ENCODE data around the gene CCDC90B.

The CCDC90B gene

DNA sequence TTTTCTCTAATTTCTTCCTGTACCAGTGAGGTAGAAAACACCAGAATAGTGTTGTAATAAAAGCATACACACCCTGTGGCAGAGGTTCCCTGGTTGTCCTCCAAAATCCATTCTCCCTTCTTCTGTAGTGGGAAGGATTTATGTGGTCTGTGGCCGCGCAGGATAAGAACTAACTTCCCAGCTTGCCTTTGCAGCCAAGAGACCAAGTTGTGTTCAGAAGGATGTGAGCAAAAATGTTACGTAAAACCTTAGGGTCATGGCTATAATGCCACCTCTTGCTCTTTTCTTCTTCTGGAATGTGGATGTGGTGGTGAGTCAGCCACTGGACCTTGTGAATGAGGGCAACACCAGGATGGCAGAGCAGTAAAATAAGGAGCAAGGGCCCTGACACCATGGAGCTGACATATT is 28.4 kb downstream of the CCDC90B start:
- ChIA-PET POLR2A (no interaction called here), CTCF (interaction anchor here (1.1 to 1.3 kb wide), 2 partner anchors 482 to 562 kb away, joined by 3 read pairs; no protein-coding TSS in a partner anchor)
- Histone ChIP-seq H3K9me3 (ENCODE audit: control insufficient read depth, insufficient read depth, low read depth, low read length) (no peaks in the 10 kb centered on the region), H3K4me3 (ENCODE audit: low read depth, low read length) (no peak overlapping the region), H3K36me3 (ENCODE audit: control insufficient read depth in 2 of 2, insufficient read depth in 1 of 2, low read length in 2 of 2) (peaks cover 0 to 38% of the 10 kb centered on the region in 2 experiments; a peak in 1 of 3 replicates), H3K4me1 (ENCODE audit: control insufficient read depth, insufficient read depth, low read length) (no peaks in the 10 kb centered on the region), H3K27ac (ENCODE audit: extremely low read depth, low read depth, low read length) (no peak overlapping the region)
- TF ChIP-seq HOXA7 (CRISPR knock-in tag; IDR thresholded peaks at IDR 0.05; ENCODE audit: borderline replicate concordance) (no peak), ZBTB1 (tag by site-specific recombination; IDR thresholded peaks at IDR 0.05) (no peak), ZNF664 (tag by site-specific recombination; IDR thresholded peaks at IDR 0.05) (no peak), ZNF555 (tag by site-specific recombination; conservative IDR thresholded peaks at IDR 0.05) (no peak), ZNF629 (tag by site-specific recombination; IDR thresholded peaks at IDR 0.05) (no peak), ZNF366 (tag by site-specific recombination; conservative IDR thresholded peaks at IDR 0.05) (no peak), ZNF544 (tag by site-specific recombination; IDR thresholded peaks at IDR 0.05) (no peak), ZNF600 (tag by site-specific recombination; IDR thresholded peaks at IDR 0.05) (no peak), ZNF768 (tag by site-specific recombination; IDR thresholded peaks at IDR 0.05) (no peak), ZNF785 (tag by site-specific recombination; IDR thresholded peaks at IDR 0.05) (no peak), KLF16 (tag by site-specific recombination; IDR thresholded peaks at IDR 0.05) (no peak), ZNF274 (IDR thresholded peaks at IDR 0.05; ENCODE audit: low read length) (no peak), ZNF274 (tag by site-specific recombination; IDR thresholded peaks at IDR 0.05; ENCODE audit: borderline replicate concordance) (no peak), SETDB1 (IDR thresholded peaks at IDR 0.05; ENCODE audit: insufficient read length, low read length) (no peak)
- TF ChIP-seq, protein P1, sequence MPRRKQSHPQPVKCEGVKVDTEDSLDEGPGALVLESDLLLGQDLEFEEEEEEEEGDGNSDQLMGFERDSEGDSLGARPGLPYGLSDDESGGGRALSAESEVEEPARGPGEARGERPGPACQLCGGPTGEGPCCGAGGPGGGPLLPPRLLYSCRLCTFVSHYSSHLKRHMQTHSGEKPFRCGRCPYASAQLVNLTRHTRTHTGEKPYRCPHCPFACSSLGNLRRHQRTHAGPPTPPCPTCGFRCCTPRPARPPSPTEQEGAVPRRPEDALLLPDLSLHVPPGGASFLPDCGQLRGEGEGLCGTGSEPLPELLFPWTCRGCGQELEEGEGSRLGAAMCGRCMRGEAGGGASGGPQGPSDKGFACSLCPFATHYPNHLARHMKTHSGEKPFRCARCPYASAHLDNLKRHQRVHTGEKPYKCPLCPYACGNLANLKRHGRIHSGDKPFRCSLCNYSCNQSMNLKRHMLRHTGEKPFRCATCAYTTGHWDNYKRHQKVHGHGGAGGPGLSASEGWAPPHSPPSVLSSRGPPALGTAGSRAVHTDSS (tag by site-specific recombination; IDR thresholded peaks at IDR 0.05): no peak

DNA sequence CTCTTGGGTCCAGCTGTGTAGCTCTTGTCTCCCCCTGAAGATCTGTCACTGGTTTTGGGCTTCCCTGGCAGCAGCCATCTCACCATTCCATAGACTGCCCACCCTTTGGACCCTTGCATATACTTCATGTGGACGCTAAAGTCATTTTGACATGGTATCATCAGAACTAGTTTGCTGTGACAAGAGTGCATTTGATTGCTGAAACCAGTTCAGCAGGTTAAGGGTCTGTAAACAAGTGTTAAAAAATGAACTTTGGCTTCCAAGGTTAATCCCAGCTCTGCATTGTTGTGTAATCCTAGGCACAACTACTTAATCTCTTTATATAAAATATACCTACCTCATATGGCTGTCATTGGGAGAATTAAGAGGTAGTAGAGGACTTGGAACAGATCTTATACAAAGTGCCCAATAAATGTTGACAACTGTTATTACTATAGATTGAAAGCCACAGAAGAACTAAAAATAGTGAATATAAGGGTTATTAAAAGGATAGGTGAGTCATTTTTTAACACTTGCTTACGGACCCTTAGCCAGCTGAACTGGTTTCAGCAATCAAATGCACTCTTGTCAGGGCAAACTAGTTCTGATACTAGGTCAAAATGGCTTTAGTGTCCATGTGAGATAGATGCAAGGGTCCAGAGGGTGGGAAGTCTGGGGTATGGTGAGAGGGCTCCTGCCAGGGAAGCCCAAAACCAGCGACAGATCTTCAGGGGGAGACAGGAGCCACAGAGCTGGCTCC is 29.4 kb downstream of the CCDC90B start:
- TF ChIP-seq KLF10 (tag by site-specific recombination; IDR thresholded peaks at IDR 0.05): no peak
- TF ChIP-seq ZNF561 (tag by site-specific recombination; IDR thresholded peaks at IDR 0.05; ENCODE audit: borderline replicate concordance): no peak
- no peak for TF ChIP-seq ZNF202 (tag by site-specific recombination; IDR thresholded peaks at IDR 0.05; ENCODE audit: borderline replicate concordance)
- TF ChIP-seq ZXDB (tag by site-specific recombination; IDR thresholded peaks at IDR 0.05): no peak
- Histone ChIP-seq H3K36me3 (ENCODE audit: control insufficient read depth in 2 of 2, insufficient read depth in 1 of 2, low read length in 2 of 2) (peaks cover 0 to 36% of the 10 kb centered on the region in 2 experiments; a peak in 1 of 3 replicates), H3K4me1 (ENCODE audit: control insufficient read depth, insufficient read depth, low read length) (no peaks in the 10 kb centered on the region), H3K4me3 (ENCODE audit: low read depth, low read length) (no peak overlapping the region), H3K27ac (ENCODE audit: extremely low read depth, low read depth, low read length) (no peak overlapping the region), H3K9me3 (ENCODE audit: control insufficient read depth, insufficient read depth, low read depth, low read length) (no peaks in the 10 kb centered on the region)
- ChIA-PET POLR2A (no interaction called here), CTCF (interaction anchor here (0.5 to 1.1 kb wide), 3 partner anchors 372 to 563 kb away, joined by 3 read pairs; no protein-coding TSS in a partner anchor)

DNA sequence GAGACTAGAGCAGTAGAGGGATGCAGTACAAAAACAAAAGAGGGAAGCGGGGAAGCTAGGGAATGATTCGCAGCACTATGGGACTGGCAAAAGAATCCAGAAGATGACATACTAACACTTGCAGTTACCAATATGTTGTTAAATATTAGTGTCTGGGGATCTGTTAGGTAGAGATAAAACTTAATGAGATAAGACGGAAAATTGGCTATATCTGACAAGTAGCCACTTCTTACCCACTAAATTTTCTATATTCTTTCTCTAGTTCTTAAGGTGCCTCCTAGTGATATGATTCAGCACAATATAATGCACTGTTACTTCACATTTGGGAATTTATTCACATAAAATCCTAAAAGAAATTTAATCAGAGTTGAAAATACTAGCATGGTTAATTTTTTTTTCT is 30.8 kb downstream of the CCDC90B start:
- no peak overlapping the region for H3K4me3 ChIP-seq (ENCODE audit: low read depth, low read length)
- CTCF ChIA-PET: no interaction called here
- peaks cover 0 to 30% of the 10 kb centered on the region in 2 experiments; a peak in 1 of 3 replicates for H3K36me3 ChIP-seq (ENCODE audit: control insufficient read depth in 2 of 2, insufficient read depth in 1 of 2, low read length in 2 of 2)
- H3K4me1 ChIP-seq (ENCODE audit: control insufficient read depth, insufficient read depth, low read length): no peaks in the 10 kb centered on the region
- TF ChIP-seq GLIS1 (tag by site-specific recombination; IDR thresholded peaks at IDR 0.05): no peak
- no peak for TF ChIP-seq SP3 (tag by site-specific recombination; IDR thresholded peaks at IDR 0.05)
- TF ChIP-seq, protein P1 (tag by site-specific recombination; IDR thresholded peaks at IDR 0.05): no peak
- TF ChIP-seq ZNF600 (tag by site-specific recombination; IDR thresholded peaks at IDR 0.05): no peak
- TF ChIP-seq, protein P2, sequence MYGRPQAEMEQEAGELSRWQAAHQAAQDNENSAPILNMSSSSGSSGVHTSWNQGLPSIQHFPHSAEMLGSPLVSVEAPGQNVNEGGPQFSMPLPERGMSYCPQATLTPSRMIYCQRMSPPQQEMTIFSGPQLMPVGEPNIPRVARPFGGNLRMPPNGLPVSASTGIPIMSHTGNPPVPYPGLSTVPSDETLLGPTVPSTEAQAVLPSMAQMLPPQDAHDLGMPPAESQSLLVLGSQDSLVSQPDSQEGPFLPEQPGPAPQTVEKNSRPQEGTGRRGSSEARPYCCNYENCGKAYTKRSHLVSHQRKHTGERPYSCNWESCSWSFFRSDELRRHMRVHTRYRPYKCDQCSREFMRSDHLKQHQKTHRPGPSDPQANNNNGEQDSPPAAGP (tag by site-specific recombination; IDR thresholded peaks at IDR 0.05): no peak
- TF ChIP-seq KLF16 (tag by site-specific recombination; IDR thresholded peaks at IDR 0.05): no peak
- TF ChIP-seq ZNF341 (tag by site-specific recombination; IDR thresholded peaks at IDR 0.05; ENCODE audit: low read depth): no peak
- TF ChIP-seq, protein P3, sequence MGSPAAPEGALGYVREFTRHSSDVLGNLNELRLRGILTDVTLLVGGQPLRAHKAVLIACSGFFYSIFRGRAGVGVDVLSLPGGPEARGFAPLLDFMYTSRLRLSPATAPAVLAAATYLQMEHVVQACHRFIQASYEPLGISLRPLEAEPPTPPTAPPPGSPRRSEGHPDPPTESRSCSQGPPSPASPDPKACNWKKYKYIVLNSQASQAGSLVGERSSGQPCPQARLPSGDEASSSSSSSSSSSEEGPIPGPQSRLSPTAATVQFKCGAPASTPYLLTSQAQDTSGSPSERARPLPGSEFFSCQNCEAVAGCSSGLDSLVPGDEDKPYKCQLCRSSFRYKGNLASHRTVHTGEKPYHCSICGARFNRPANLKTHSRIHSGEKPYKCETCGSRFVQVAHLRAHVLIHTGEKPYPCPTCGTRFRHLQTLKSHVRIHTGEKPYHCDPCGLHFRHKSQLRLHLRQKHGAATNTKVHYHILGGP (tag by site-specific recombination; IDR thresholded peaks at IDR 0.05): no peak
- no peaks in the 10 kb centered on the region for H3K9me3 ChIP-seq (ENCODE audit: control insufficient read depth, insufficient read depth, low read depth, low read length)
- POLR2A ChIA-PET: interaction anchor here (0.6 kb wide), 1 partner anchor 141 kb away, joined by 3 read pairs; no protein-coding TSS in a partner anchor
- no peak overlapping the region for H3K27ac ChIP-seq (ENCODE audit: extremely low read depth, low read depth, low read length)

Measured in HEK293 (cell line).